ENCODE results near the gene SIGLEC8.
"Not testable (repeated sequence)": the region's sequence is repeated elsewhere in the genome, so short reads cannot be mapped to it uniquely, and the experiment has no call there.

Gene SIGLEC8

DNA sequence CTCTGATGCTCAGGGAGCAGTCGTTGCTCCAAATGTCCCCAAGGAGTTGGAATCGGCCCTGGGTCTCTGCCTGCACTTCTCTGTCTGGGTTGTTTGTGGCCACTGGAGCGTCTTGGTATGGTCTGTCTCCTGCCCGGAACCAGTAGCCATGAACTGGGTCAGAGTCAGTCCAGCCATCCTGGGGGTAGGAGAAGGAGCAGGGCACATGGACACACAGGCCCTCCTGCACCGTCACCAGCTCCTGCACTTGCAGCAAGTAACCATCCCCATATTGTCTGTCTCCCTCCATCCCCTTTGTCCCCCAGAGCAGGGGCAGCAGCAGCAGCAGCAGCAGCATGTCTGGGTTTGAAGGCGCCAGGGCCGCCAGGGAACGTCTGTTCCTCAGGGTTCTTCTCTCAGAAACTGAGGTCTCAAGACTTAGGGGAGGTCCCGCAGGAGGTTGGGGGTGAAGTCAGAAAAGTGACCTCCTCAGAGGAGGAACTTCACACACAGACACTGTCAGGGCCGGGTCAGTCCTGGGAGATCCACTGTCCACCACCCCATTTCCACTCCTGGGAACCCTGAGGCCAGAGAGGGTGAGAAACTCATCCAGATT, at the start of gene SIGLEC8:
Gene SIGLEC8, minus strand, starts transcription at position 404 of the 595 bp plus-strand sequence. Its CDS starts 67 bp downstream, at position 337.
- peak; percentile 37 for DNase-seq

DNA sequence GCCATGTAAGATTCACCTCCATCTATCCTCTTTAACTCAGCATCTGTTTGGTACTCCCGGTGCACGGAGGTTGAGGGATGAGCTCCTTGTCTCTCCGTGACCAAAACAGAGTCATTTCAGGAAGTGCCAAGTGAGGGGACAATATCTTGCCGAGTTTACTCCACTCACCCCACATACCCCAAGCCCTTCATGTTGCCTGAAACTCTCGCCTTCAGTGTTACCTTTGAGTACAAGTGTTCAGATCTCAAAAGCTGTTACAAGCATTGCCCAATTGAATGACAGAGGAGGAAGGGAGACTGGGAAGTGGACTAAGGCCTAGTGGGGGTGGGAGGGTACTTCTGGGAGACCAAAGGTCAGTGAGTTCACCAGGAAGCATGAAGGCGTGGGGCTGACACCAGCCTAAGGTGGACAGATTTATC, 49.4 kb upstream of the SIGLEC8 start:
- no peak for DNase-seq

DNA sequence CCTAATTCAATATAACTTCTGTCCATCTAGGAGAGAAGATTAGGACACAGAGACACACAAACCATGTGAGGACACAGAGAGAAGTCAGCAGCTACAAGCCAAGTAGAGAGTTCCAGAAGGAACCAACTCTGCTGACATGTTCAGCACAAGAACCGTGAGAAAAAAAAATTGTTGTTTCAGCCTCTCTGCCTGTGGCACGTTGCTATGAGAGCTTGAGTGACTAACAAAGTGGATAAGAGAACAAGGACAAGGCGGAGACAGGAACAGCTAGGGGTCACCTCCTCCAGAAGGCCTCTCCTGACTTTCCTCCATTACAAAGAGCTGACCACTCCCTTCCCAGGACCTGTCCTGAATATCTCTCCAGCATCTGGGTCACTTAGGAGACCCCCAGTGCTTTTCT, 48.9 kb upstream of the SIGLEC8 start:
- DNase-seq = no peak

DNA sequence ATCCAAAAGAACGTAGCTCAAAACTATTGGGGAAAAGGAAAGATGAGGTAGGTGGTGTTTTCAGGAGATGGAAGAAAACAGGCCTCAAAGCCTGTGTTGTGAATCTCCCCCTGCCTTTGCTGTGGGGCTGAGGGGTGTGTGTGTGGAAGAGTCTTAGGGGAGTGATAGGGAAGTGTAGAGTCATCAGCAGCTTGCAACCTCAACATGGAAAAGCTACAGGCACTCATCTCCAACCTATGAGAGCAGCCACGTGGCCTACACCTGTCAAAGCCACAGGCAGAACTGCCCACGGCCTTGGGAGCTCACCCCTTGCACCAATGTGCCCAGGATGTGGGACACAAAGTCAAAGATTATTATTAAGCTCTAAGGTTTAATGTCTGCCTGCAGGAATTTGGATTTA, 47.6 kb upstream of the SIGLEC8 start:
- no peak for DNase-seq

DNA sequence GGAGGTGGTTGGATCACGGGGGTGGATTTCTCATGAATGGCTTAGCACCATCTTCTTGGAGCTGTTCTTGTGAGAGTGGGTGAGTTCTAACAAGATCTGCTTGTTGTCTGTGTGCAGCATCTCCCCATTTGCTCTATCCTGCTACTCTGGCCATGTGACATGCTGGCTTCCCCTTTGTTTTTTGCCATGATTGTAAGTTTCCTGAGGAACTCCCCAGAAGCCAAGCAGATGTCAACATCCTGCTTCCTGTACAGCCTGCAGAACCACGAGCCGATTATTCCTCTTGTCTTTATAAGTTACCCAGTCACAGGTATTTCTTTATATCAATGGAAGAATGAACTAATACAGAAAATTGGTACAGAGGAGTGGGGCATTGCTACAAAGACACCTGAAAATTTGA, 45.6 kb upstream of the SIGLEC8 start:
- DNase-seq = no peak

DNA sequence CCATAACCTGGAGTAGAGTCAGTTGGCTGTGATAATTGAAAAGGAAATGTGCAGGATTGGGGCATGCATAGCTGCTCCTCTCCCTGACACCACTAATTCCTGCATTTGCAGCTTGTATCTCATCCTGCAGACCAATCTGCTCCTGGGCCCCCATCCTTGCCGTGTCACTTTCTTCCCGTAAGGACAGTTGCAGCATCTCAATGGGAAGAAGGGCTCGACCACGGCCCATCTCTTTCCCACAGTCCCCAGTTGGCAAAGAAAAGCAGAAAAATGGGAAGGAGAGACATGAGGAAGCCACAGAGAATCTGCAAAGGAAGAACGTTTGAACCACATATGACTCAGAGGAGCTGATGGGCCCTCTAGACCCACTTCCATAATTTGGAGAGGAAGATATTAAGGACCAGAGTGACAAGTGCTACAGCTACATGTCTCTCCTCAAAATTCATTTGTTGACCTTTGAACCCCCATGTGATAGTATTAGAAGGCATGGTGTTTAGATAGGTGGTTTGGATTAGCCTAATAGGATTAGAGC, 45.1 kb upstream of the SIGLEC8 start:
- no peak for DNase-seq

DNA sequence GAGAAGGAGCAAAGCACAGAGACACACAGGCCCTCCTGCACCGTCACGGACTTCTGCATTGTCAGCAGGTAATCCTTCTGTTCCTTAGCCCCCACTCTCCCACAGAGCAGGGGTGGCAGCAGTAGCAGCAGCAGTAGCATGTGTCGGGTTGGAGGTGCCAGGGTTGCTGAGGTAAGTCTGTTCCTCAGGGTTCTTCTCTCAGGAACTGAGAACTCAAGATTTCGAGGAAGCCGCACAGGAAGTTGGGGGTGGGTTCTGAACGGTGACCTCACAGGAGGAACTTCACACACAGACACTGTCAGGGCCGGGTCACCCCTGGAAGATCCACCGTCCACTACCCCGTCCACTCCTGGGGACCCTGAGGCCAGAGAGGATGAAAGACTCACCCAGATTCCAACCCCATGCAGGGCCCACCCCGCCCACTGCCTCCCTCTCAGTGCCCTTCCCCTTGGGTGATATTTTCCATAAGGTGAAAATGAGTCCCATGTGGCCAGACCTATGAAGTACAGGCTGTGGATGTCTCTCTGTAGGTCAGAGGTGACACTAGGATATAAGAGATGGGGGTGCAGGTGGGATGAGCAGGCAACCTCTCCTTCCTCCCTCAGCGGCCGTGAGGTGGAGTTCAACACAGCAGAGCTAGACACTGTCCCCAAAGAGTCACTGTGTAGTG, 43.5 kb upstream of the SIGLEC8 start, which contains the start of gene SIGLEC12:
Gene SIGLEC12, minus strand, starts transcription at position 207 of the 670 bp plus-strand sequence. Its CDS starts 67 bp downstream, at position 140.
- no peak for DNase-seq

DNA sequence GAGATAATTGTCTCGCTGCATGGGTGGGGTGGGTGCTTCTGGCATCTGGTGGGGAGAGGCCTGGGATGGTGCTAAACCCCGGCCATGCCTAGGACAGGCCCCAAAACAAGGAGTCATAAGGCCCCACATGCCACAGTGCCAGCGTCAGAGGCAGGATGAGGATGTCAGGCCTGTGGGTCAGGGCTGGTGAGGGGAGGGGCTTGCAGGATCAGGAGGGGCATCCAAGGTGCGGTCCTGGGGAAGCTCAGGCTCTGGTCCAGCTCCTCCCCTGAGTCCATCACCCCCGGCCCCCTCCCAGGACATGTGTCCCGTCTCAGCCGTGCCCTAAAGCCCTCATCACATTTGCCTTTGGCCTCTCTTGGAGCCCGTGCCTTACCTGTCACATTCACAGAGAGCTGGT, 42.7 kb upstream of the SIGLEC8 start:
- not testable (repeated sequence) for DNase-seq

DNA sequence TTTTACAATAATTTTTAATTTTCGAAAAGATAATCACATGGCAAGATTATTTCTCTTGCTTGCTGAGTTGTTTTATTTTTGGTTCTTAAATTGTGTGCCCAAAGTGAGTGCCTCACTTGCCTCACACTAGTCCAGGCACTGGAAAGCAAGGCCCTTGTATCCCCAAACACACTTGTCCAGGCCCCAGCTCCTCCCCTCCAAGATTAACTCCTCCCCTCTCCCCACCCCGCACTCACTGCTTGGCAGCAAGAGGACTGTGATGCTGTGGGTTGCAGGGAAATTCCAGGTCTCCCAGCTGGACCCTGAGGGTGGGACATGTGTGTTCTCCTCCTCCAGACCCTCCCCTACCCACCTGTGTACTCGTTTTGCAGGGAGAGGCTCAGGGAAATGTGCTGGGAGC, 39.4 kb upstream of the SIGLEC8 start:
- DNase-seq = no peak

DNA sequence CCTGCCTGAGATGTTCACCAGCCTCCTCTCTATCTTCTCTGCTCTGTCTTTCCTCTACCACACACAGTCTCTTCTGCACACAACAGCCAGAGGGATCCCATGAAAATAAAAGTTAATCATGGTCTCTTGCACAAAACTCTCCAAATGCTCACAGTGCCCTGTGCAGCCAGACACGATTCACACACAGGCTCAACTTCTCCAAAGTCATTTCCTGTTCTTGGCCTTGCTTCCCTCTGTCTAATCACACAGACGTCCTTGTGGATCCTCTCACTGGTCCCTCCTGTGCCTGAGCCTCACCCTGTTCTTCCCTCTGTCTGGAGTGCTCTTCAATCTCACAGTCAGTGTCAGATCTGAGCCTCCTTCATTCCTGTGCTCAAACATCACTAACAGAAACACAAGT, 35.5 kb upstream of the SIGLEC8 start:
- DNase-seq = no peak

DNA sequence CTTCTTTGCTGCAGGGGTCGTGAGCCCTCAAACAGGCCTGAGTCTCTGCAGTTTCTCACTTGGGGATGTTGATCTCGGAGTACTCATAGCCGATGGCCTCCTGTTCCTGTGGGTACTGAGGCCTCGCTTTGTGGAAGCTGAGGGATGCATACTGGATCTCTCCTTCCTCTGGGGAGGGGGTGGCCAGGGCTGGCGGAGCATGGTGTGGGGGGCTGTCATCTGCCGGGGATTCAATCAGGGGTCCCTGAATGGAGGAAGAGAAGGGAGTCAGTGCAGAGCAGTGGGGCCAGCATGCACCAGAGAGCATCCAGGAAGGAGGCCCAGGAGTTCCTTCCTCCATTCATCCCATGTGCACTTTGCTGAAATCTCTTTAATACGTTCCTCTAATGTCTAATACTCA, 33.3 kb upstream of the SIGLEC8 start:
- no peak for DNase-seq

DNA sequence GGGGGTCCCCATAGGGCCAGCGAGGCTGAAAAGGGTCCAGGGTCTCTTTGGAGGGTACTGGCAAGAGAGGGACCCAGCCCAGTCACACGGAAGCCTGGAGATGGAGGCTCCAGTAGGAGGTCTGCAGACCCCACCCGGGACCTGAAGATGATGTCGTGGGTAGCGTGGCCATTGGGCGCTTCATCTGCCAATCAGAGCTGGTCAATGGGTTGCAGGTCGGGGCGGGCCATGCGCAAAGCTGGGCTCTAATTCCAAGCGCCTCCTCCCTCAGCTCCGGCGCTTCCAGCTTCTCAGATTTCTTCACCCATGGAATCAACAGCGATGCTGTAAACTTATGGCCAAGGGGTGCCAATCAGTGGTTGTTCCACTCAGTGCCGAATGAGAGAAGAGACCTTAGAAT, 32.4 kb upstream of the SIGLEC8 start:
- no peak for DNase-seq

DNA sequence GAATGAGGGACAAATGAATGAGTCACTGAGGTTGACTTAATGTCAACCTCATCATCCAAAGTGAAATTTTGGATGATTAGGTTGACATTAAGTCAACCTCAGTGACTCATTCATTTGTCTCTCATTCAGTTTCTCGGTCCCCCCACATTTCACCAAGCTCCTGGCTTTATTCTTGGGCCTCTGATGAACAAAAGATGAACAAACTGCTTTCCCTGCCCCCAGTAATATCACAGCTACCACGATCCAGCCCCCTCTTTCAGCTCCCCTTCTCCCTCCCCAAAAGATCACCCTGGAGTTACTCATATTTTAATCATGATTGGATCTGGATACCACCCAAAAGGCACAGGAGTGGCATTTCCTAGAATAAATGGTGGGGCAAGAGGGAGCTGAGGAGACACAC, 30.9 kb upstream of the SIGLEC8 start:
- DNase-seq = no peak

DNA sequence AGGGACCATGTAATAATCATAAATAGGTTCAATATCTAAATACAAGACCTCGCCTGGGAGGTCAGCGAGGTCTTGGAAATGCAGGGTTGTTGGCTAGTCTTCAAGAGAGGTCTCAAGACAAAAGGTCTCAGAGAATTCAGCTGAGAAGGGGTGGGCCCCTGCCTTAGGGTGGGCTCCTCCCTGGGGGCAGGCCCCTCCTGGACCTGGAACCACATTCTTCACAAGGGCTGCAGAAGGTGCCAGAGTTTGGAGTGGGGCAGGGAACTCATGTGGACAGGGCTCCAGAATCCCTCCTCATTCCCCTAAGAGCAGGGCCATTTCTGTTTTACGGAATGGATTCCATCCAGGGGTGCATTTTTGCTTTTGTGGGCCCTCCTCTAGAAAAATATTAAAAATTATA, 30.2 kb upstream of the SIGLEC8 start:
- no peak for DNase-seq

DNA sequence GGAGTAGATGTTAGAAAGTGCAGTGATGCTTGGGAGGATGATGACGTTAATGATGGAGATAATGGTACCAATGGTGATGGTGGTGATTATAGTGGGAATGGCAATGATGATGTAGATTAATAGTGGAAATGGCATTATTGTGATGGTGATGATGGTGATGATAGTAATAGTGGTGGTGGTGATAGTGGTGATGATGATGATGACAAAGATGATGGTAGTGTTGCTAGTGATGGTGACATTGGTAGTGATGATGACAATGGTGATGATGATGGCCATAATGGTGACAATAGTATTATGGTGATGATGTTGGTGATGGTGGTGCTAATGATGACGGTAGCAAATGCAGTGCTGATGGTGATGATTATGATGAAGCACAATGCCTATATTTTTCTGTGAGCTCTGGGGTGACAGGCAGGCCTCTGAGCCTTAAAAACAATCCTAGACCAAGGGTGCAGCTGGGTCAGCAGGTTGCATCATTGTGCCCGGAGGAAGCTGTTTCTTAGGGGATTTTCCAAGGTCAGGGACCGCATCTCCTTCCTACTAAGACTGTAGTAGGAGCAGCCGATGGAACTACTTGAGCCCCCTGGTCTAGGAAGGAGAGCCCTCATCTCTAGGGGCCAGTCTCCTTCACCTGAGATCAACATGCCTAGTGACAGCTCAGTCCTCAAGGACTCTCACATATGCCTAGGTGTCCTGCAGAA, 27.9 kb upstream of the SIGLEC8 start:
- no peak for DNase-seq

DNA sequence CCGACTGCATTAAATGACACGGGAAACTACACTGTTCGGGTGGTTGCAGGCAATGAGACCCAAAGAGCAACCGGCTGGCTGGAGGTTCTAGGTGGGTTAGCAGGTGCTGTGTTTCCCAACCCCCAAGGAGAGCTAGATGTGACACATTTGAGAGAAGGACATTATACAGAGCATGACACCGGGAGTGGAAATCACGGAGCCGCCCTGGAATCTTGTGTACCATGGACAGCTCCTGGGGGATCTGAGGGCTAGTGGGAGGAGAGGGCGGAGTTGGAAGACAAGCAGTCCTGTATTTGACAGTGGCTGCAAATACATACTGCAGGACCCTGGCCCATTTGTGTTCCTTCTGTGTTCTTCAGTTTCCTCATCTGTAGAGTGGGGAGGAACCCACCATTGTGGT, 22.3 kb upstream of the SIGLEC8 start:
- DNase-seq = peak; percentile 71

DNA sequence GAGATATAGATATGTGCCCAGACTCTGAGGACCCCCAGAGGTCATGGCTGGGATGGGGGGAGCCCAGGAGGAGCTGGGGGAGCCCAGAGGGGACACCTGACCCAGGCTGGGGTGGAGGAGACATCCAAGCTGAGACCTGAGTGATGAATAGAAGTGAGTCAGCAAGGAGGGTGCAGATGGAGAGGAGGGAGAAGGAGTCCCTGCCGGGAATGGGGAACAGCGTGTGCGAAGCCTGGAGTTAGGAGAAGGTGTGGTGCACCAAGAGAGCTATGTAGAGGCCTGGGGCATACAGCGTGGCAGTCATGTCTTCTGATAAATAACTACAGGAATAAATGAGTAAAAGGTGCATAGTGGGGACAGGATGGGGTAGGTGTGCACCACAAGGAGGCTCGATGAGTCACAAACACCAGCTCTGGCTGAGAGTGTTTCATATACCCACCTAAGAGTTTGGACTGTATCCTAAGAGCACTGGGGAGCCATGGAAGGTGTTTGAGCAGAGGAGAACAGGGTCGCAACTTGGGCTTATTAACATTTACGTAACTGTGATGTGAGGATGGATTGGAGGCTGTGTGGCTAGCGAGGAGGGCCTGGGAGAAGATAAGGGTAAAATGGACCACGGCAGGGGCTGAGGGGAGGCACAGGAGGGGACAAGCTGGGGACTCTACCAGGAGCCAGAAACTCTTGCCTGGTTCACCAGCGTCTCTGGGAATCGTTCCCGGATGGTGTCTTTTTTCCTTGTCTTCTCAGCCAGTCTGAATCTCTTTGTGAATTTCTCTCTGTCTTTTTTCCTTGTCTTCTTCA, 21.5 kb upstream of the SIGLEC8 start:
- DNase-seq = no peak

DNA sequence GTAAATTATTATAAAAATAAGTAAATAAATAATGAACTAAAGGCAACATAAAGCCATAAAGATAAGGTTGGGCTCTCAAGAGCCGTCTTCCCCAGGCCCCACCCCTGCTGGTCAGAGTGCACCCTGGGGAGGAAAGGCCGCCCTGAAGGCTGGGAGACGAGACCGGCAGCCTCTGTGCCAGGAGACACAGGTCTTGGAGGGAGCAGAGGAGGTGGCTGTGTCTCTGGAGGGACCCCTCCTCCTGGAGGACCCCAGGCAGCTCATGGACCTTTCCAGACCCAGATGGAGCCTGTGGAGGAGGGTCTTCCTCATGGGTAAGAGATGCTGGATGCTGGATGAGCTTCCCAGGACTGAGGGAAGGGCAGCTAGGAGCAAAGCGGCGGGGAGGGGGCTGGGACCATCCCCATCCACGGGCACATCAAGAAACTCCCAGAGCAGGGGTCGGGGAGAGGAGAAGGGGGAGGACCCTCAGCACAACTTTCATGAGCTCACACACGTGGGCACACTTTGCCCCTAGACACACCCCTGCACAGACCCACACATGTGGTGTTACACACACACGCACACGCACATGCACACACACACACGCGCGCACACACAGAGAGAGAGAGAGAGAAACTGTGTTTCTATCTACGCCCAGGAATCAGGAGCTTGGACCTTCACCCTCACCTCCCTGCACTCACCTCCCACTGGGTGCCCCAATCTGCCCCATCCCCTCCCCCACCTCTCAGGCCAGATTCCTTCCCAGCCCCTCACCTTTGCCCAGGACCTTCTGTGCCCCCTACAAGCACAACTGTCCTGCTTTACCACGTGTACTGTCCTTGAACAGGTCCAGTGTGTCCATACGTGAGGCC, 20.4 kb upstream of the SIGLEC8 start, which contains the start of gene CEACAM18:
Gene CEACAM18, plus strand, starts transcription at position 159 of the 854 bp plus-strand sequence.
- DNase-seq = peak; percentile 40

DNA sequence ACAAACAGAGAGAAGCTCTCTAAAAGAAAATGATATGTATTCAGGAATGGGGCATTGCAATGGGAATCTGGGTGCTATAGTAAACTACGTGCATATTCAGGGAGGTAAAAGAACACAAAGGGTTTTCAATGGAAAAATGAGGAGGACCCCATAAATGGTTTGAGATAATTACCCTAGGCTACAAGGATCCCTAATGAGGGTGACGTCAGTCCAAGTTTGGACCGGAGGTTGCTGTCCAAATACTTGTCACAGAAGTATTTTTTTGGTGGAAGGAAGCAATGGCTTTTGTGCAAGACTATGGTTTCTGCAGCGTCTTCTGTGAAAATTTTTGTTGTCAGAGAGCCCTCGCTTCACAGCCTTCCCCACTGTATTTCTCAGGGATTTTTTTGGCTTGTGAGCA, 19.1 kb upstream of the SIGLEC8 start:
- no peak for DNase-seq

DNA sequence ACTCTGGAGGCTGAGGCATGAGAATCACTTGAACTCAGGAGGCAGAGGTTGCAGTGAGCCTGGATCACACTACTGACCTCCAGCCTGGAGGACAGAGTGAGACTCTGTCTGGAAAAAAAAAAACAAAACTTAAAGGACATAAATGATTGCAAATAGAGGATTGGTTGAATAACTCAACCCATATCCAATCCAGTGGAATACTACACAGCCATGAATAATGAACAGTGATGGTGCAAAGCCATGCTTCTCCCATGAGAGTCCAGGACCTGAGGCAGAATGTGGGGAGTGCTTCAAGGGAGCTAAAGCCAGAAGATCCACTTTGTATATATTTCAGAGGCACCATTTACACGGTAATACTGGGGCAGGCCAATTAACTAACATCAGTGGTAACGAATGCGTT, 17.9 kb upstream of the SIGLEC8 start:
- DNase-seq = no peak

DNA sequence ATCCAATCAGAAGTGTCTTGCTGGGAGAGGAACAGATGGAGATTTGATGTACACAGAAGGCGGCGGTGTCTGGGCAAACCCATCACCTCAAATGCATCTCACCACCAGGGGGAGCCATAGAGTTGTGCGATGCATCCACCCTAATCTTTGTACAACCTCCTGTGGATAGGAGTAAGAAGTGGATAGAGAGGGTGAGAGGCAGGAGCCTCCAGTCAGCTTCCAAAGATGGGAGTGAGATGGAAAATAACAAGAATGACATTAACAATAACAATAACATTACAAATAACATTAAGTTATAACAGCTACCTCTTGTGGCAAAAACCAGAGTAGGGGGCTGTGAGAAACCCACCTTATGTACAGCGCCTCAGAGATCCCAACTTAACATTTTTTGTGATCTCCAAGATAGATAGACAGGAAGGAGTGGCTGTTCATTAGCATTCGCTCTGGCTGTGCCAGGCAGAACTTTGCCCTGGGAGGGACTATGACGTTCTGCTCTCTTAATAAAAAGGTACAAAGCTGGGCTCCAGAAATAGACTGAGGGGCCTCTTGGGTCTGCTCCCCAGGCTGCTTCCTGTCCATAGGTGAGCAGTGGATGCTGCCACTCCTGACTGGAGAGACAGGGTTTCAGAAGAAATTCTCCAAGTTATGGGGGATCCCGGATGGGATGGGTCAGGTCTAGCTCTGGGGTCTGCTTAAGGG, 14.9 kb upstream of the SIGLEC8 start:
- DNase-seq = peak; percentile 78

Data from islet precursor cell (in vitro differentiated cells).